ENCODE measurements around the gene ABCA2. TPM values are rescaled to one million over a fixed set of nuclear protein-coding genes. Genes with fewer than 3 reads are reported as not detected.

Gene ABCA2
- total and polyA plus RNA-seq, 2 experiments from 2014 or later: 7.0 to 16.0 TPM

DNA sequence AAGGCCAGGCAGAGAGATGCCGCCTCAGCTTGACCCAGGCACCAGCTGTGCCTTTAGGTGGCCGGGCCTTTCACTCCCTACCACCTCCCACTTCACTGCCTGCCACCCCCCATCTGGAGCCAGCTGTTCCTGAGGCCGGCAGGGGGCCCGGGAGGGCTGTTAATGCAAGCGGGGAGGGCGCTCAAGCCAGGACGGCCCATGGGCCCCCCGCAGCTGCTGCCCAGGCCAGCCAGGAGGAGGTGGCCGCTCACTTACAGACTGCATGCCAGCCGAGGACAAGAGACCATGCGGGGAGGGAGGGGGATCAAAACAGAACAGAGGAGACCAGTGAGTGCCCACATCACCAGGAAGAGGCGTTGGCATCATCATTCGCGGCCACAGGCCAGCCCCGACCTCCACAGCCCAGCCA is 4.5 kb downstream of the ABCA2 start:
- H4K20me1 ChIP-seq (replicated peaks; ENCODE audit: insufficient read depth): no peaks in the 10 kb centered on the region
- TF ChIP-seq, protein P1, sequence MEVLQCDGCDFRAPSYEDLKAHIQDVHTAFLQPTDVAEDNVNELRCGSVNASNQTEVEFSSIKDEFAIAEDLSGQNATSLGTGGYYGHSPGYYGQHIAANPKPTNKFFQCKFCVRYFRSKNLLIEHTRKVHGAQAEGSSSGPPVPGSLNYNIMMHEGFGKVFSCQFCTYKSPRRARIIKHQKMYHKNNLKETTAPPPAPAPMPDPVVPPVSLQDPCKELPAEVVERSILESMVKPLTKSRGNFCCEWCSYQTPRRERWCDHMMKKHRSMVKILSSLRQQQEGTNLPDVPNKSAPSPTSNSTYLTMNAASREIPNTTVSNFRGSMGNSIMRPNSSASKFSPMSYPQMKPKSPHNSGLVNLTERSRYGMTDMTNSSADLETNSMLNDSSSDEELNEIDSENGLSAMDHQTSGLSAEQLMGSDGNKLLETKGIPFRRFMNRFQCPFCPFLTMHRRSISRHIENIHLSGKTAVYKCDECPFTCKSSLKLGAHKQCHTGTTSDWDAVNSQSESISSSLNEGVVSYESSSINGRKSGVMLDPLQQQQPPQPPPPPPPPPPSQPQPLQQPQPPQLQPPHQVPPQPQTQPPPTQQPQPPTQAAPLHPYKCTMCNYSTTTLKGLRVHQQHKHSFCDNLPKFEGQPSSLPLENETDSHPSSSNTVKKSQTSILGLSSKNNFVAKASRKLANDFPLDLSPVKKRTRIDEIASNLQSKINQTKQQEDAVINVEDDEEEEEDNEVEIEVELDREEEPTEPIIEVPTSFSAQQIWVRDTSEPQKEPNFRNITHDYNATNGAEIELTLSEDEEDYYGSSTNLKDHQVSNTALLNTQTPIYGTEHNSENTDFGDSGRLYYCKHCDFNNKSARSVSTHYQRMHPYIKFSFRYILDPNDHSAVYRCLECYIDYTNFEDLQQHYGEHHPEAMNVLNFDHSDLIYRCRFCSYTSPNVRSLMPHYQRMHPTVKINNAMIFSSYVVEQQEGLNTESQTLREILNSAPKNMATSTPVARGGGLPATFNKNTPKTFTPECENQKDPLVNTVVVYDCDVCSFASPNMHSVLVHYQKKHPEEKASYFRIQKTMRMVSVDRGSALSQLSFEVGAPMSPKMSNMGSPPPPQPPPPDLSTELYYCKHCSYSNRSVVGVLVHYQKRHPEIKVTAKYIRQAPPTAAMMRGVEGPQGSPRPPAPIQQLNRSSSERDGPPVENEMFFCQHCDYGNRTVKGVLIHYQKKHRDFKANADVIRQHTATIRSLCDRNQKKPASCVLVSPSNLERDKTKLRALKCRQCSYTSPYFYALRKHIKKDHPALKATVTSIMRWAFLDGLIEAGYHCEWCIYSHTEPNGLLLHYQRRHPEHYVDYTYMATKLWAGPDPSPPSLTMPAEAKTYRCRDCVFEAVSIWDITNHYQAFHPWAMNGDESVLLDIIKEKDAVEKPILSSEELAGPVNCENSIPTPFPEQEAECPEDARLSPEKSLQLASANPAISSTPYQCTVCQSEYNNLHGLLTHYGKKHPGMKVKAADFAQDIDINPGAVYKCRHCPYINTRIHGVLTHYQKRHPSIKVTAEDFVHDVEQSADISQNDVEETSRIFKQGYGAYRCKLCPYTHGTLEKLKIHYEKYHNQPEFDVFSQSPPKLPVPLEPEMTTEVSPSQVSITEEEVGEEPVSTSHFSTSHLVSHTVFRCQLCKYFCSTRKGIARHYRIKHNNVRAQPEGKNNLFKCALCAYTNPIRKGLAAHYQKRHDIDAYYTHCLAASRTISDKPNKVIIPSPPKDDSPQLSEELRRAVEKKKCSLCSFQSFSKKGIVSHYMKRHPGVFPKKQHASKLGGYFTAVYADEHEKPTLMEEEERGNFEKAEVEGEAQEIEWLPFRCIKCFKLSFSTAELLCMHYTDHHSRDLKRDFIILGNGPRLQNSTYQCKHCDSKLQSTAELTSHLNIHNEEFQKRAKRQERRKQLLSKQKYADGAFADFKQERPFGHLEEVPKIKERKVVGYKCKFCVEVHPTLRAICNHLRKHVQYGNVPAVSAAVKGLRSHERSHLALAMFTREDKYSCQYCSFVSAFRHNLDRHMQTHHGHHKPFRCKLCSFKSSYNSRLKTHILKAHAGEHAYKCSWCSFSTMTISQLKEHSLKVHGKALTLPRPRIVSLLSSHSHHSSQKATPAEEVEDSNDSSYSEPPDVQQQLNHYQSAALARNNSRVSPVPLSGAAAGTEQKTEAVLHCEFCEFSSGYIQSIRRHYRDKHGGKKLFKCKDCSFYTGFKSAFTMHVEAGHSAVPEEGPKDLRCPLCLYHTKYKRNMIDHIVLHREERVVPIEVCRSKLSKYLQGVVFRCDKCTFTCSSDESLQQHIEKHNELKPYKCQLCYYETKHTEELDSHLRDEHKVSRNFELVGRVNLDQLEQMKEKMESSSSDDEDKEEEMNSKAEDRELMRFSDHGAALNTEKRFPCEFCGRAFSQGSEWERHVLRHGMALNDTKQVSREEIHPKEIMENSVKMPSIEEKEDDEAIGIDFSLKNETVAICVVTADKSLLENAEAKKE (CRISPR knock-in tag; IDR thresholded peaks at IDR 0.05): no peak
- TF ChIP-seq, protein P2, sequence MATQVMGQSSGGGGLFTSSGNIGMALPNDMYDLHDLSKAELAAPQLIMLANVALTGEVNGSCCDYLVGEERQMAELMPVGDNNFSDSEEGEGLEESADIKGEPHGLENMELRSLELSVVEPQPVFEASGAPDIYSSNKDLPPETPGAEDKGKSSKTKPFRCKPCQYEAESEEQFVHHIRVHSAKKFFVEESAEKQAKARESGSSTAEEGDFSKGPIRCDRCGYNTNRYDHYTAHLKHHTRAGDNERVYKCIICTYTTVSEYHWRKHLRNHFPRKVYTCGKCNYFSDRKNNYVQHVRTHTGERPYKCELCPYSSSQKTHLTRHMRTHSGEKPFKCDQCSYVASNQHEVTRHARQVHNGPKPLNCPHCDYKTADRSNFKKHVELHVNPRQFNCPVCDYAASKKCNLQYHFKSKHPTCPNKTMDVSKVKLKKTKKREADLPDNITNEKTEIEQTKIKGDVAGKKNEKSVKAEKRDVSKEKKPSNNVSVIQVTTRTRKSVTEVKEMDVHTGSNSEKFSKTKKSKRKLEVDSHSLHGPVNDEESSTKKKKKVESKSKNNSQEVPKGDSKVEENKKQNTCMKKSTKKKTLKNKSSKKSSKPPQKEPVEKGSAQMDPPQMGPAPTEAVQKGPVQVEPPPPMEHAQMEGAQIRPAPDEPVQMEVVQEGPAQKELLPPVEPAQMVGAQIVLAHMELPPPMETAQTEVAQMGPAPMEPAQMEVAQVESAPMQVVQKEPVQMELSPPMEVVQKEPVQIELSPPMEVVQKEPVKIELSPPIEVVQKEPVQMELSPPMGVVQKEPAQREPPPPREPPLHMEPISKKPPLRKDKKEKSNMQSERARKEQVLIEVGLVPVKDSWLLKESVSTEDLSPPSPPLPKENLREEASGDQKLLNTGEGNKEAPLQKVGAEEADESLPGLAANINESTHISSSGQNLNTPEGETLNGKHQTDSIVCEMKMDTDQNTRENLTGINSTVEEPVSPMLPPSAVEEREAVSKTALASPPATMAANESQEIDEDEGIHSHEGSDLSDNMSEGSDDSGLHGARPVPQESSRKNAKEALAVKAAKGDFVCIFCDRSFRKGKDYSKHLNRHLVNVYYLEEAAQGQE (IDR thresholded peaks at IDR 0.05; ENCODE audit: unreplicated experiment): no peak
- no peak for TF ChIP-seq CREB1 (CRISPR knock-in tag; IDR thresholded peaks at IDR 0.05; ENCODE audit: low read depth)
- TF ChIP-seq, protein P3, sequence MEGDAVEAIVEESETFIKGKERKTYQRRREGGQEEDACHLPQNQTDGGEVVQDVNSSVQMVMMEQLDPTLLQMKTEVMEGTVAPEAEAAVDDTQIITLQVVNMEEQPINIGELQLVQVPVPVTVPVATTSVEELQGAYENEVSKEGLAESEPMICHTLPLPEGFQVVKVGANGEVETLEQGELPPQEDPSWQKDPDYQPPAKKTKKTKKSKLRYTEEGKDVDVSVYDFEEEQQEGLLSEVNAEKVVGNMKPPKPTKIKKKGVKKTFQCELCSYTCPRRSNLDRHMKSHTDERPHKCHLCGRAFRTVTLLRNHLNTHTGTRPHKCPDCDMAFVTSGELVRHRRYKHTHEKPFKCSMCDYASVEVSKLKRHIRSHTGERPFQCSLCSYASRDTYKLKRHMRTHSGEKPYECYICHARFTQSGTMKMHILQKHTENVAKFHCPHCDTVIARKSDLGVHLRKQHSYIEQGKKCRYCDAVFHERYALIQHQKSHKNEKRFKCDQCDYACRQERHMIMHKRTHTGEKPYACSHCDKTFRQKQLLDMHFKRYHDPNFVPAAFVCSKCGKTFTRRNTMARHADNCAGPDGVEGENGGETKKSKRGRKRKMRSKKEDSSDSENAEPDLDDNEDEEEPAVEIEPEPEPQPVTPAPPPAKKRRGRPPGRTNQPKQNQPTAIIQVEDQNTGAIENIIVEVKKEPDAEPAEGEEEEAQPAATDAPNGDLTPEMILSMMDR (conservative IDR thresholded peaks at IDR 0.05; ENCODE audit: low read depth in 2 of 2): no peak
- TF ChIP-seq EZH2phosphoT487 (IDR thresholded peaks at IDR 0.05; ENCODE audit: unreplicated experiment): no peak
- no peak for TF ChIP-seq POLR2AphosphoS5 (IDR thresholded peaks at IDR 0.05; ENCODE audit: low read depth)
- no peak for TF ChIP-seq ZNF114 (CRISPR knock-in tag; IDR thresholded peaks at IDR 0.05)
- TF ChIP-seq STAT1 (IDR thresholded peaks at IDR 0.05; ENCODE audit: unreplicated experiment): no peak
- H3K79me2 ChIP-seq (replicated peaks; ENCODE audit: insufficient read depth): no peaks in the 10 kb centered on the region
- Mint-ChIP-seq H3K27me3 (ENCODE audit: insufficient read depth, low read depth, poor library complexity) (peaks cover 19% of the 10 kb centered on the region), H3K4me1 (no peaks in the 10 kb centered on the region; the same call in 2 of the 3 replicates), H3K4me3 (no peak overlapping the region), H3K36me3 (ENCODE audit: low read depth) (no peaks in the 10 kb centered on the region), H3K27ac (no peak overlapping the region), H3K9me3 (no peaks in the 10 kb centered on the region)
- peaks cover 14% of the 10 kb centered on the region for H3K27me3 ChIP-seq (ENCODE audit: insufficient read depth)
- H2AFZ ChIP-seq: no peak overlapping the region
- no peak overlapping the region for H3K27ac ChIP-seq (ENCODE audit: low read depth)
- H3K4me2 ChIP-seq: no peak overlapping the region
- 0 out of 2 replicates have a peak, but pooled peaks cover 3% of the 10 kb centered on the region for H3F3A ChIP-seq (replicated peaks; ENCODE audit: low read depth)
- H3K36me3 ChIP-seq (ENCODE audit: insufficient read depth): no peaks in the 10 kb centered on the region
- no peak overlapping the region for H3K4me3 ChIP-seq
- H3K9me2 ChIP-seq (ENCODE audit: insufficient read depth): no peaks in the 10 kb centered on the region
- ATAC-seq (no peak), DNase-seq (ENCODE audit: low spot score) (no peak)
- peaks cover 7% of the 10 kb centered on the region; the same call in 1 of the 2 replicates for H3K4me1 ChIP-seq (ENCODE audit: insufficient read depth)
